Thyroid gland (tissue), 4 donors: ENCODE results near the gene SIK3. TPM values are rescaled to one million over a fixed set of nuclear protein-coding genes. Genes with fewer than 3 reads are reported as not detected.

Experiments used
- DNase-seq, 2 donors: peaks; one replicate each; pipeline ENCODE4 v3.0.0-alpha.2; 2019
- H3K27ac ChIP-seq, 3 donors: fragments of 200-600 bp; sonication (generic); 1 replicate in 2 of 3; 2 replicates in 1 of 3; pipeline ENCODE4 v1.5.1; 2016 to 2019; ENCODE audit warnings: mild to moderate bottlenecking in 1 of 3, moderate library complexity in 1 of 3
- H3K27me3 ChIP-seq: fragments of 200-600 bp; sonication (generic); one replicate; pipeline ENCODE4 v1.5.1; 2019
- H3K36me3 ChIP-seq, 2 donors: fragments of 200-600 bp; sonication (generic); one replicate each; pipeline ENCODE4 v1.5.1; 2016 to 2019
- H3K4me1 ChIP-seq, 2 donors: fragments of 200-600 bp; sonication (generic); one replicate each; pipeline ENCODE4 v1.5.1; 2017 to 2019
- H3K4me3 ChIP-seq, 3 donors: fragments of 200-600 bp; sonication (generic); replicated peaks in 1 of 3; 1 replicate in 2 of 3; 2 replicates in 1 of 3; pipeline ENCODE4 v1.5.1; 2016; ENCODE audit warnings: mild to moderate bottlenecking in 1 of 3
- H3K9me3 ChIP-seq: fragments of 200-600 bp; sonication (generic); one replicate; pipeline ENCODE4 v1.5.1; 2017
- POLR2A ChIP-seq, 2 donors: fragments of 450-650 bp; IDR thresholded peaks; one replicate each; pipeline ENCODE4 v1.6.1; 2017; ENCODE audit warnings: antibody characterized with exemption in 2 of 2, mild to moderate bottlenecking in 2 of 2, moderate library complexity in 1 of 2
- WGBS, 2 donors: methylation state at CpG; one replicate each; pipeline ENCODE4 v1.1.5; 2017; 5-methylcytosine and 5-hydroxymethylcytosine counted together
- intact Hi-C: fragments of 100-400 bp; cut with DNase I; formaldehyde crosslinking; loops from one replicate; pipeline ENCODE4 v1.15.1; 2023
- total RNA-seq, 4 donors: library from RNA; depleted of rRNA; stranded (reverse); fragments of >200 nt; gene quantifications; one replicate each; pipeline ENCODE4 v1.2.3, GENCODE V29; 2016
- TF ChIP-seq, protein P1 (sequence below), 6 experiments: fragments of 200-600 bp in 3 of 6; fragments of 450-650 bp in 3 of 6; sonication (generic) in 3 of 6; IDR thresholded peaks; one replicate each; pipeline ENCODE4 v1.5.1; 2016 to 2019; ENCODE audit warnings: antibody characterized with exemption in 6 of 6, mild to moderate bottlenecking in 2 of 6, inconsistent platforms in 1 of 6, moderate library complexity in 1 of 6

The SIK3 gene
- total RNA-seq, 4 donors from 2014 or later: 46.0 to 86.3 (median 71.9) TPM

GRCh38 chr11:117072517-117073461, 25.4 kb downstream of the SIK3 start:
- Histone ChIP-seq H3K27me3 (no peaks in the 10 kb centered on the region), H3K36me3 (no peaks in the 10 kb centered on the region), H3K4me3 (no peak overlapping the region), H3K27ac (peak overlapping the region; percentile 10 to 61 (median 59)), H3K9me3 (no peaks in the 10 kb centered on the region), H3K4me1 (peaks cover 44 to 52% of the 10 kb centered on the region in 2 donors)
- WGBS, 2 donors: 84 to 93% methylated on average over 5 of the region's 5 CpGs
- TF ChIP-seq POLR2A (IDR thresholded peaks at IDR 0.05): no peak
- TF ChIP-seq, protein P1, sequence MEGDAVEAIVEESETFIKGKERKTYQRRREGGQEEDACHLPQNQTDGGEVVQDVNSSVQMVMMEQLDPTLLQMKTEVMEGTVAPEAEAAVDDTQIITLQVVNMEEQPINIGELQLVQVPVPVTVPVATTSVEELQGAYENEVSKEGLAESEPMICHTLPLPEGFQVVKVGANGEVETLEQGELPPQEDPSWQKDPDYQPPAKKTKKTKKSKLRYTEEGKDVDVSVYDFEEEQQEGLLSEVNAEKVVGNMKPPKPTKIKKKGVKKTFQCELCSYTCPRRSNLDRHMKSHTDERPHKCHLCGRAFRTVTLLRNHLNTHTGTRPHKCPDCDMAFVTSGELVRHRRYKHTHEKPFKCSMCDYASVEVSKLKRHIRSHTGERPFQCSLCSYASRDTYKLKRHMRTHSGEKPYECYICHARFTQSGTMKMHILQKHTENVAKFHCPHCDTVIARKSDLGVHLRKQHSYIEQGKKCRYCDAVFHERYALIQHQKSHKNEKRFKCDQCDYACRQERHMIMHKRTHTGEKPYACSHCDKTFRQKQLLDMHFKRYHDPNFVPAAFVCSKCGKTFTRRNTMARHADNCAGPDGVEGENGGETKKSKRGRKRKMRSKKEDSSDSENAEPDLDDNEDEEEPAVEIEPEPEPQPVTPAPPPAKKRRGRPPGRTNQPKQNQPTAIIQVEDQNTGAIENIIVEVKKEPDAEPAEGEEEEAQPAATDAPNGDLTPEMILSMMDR (IDR thresholded peaks at IDR 0.05): no peak
- no peak for DNase-seq
- intact Hi-C loops: no loop called here

GRCh38 chr11:117071344-117071787, 26.9 kb downstream of the SIK3 start:
- peak overlapping the region; percentile 50 to 61 (median 59) for H3K27ac ChIP-seq
- H3K36me3 ChIP-seq: no peaks in the 10 kb centered on the region
- no peak for TF ChIP-seq POLR2A (IDR thresholded peaks at IDR 0.05)
- TF ChIP-seq, protein P1 (IDR thresholded peaks at IDR 0.05): no peak
- peaks cover 32 to 41% of the 10 kb centered on the region in 2 donors for H3K4me1 ChIP-seq
- H3K27me3 ChIP-seq: no peaks in the 10 kb centered on the region
- peak; percentile 72 to 74 for DNase-seq
- no peak overlapping the region for H3K4me3 ChIP-seq
- intact Hi-C loops: no loop called here
- WGBS, 2 donors: 34 to 45% methylated on average over 3 of the region's 3 CpGs
- H3K9me3 ChIP-seq: no peaks in the 10 kb centered on the region

GRCh38 chr11:117070016-117070415, 28.2 kb downstream of the SIK3 start:
- intact Hi-C loops: no loop called here
- no peaks in the 10 kb centered on the region for H3K36me3 ChIP-seq
- 62 to 66% methylated on average over 1 of the region's 1 CpG for WGBS, 2 donors
- no peaks in the 10 kb centered on the region for H3K9me3 ChIP-seq
- TF ChIP-seq POLR2A (IDR thresholded peaks at IDR 0.05): no peak
- TF ChIP-seq, protein P1 (IDR thresholded peaks at IDR 0.05): no peak
- no peak overlapping the region for H3K4me3 ChIP-seq
- no peaks in the 10 kb centered on the region for H3K27me3 ChIP-seq
- peaks cover 32 to 41% of the 10 kb centered on the region in 2 donors for H3K4me1 ChIP-seq
- DNase-seq: no peak
- H3K27ac ChIP-seq: no peak overlapping the region

GRCh38 chr11:117068303-117068860, 29.8 kb downstream of the SIK3 start:
- Histone ChIP-seq H3K27ac (no peak overlapping the region), H3K9me3 (no peaks in the 10 kb centered on the region), H3K4me1 (peaks cover 32 to 39% of the 10 kb centered on the region in 2 donors), H3K4me3 (no peak overlapping the region), H3K36me3 (no peaks in the 10 kb centered on the region), H3K27me3 (no peaks in the 10 kb centered on the region)
- WGBS, 2 donors: 96% methylated on average over 6 of the region's 6 CpGs
- TF ChIP-seq POLR2A (IDR thresholded peaks at IDR 0.05): no peak
- TF ChIP-seq, protein P1 (IDR thresholded peaks at IDR 0.05): no peak
- no peak for DNase-seq
- intact Hi-C loops: no loop called here

DNA sequence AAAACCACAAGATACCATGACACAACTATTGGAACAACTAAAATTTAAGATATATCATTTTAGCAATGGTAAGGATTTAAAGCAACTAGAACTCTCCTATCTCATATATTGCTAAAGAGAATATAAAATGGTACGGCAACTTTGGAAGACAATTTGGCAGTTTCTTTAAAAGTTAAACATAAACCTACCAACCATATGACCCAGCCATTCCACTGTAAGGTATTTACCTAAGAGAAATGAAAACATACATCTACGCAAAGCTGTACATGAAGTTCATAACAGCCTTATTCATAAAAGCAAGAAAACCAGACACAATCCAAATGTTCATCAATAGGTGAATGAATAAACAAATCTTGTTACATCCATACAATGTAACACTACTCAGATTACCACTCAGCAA, 31.3 kb downstream of the SIK3 start:
- DNase-seq: no peak

More for the DNA sequence above, 31.3 kb downstream of the SIK3 start:
- Histone ChIP-seq H3K4me3 (no peak overlapping the region), H3K4me1 (peaks cover 28 to 36% of the 10 kb centered on the region in 2 donors), H3K36me3 (no peaks in the 10 kb centered on the region), H3K27me3 (no peaks in the 10 kb centered on the region), H3K27ac (no peak overlapping the region), H3K9me3 (no peaks in the 10 kb centered on the region)
- 97 to 99% methylated on average over 2 of the region's 2 CpGs for WGBS, 2 donors
- intact Hi-C loops: no loop called here
- TF ChIP-seq POLR2A (IDR thresholded peaks at IDR 0.05): no peak
- TF ChIP-seq, protein P1 (IDR thresholded peaks at IDR 0.05): no peak
